NCI-H2196 (cell line): ENCODE data around the gene KRTAP23-1.

Experiments
- DNase-seq: peaks from one replicate; lab custom pipeline; 2025; ENCODE audit not compliant: unreplicated experiment; lab: John Stamatoyannopoulos, UW

The KRTAP23-1 gene, protein sequence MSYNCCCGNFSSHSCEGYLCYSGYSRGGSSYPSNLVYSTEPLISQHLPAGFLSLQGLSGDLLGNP

DNA sequence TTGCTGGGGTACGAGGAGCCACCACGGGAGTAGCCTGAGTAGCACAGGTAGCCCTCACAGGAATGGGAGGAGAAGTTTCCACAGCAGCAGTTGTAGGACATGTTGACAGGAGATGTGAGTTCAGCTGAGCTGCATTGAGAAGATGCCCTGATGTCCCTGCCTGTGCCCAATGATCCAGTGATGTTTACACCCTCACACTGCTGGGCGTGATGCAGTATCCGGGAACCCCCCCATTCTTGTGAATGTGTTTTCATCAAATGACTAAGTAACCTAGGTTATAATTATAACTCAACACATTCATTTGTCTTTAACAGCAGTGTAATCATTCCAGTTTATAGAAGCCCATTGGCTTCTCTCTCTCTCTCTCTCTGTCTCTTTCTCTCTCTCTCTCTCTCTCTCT lies at the start of gene KRTAP23-1:
Gene KRTAP23-1, minus strand, starts transcription at position 101 of the 400 bp plus-strand sequence. Its CDS starts 0 bp downstream, at position 101.
- DNase-seq: no peak

DNA sequence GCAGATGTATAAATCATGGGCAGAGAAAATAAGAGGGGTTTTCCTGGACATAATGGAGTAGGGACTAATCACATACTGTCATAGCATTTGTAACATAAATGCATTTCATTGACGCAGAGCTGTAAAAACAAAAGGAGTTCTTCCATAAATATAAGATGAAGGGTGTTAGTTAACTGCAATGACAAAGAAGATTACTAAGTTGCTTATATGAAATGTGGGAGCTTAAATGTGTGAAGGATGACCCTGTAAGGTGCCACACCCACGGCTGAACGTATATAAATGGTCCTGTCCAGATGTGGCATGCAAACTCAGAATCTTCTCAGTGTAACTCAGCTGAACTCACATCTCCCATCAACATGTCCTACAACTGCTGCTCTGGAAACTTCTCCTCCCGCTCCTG lies 47.3 kb upstream of the KRTAP23-1 start, which contains the start of gene KRTAP13-1:
Gene KRTAP13-1, plus strand, starts transcription at position 301 of the 400 bp plus-strand sequence. Its CDS starts 56 bp downstream, at position 357.
- DNase-seq: no peak

DNA sequence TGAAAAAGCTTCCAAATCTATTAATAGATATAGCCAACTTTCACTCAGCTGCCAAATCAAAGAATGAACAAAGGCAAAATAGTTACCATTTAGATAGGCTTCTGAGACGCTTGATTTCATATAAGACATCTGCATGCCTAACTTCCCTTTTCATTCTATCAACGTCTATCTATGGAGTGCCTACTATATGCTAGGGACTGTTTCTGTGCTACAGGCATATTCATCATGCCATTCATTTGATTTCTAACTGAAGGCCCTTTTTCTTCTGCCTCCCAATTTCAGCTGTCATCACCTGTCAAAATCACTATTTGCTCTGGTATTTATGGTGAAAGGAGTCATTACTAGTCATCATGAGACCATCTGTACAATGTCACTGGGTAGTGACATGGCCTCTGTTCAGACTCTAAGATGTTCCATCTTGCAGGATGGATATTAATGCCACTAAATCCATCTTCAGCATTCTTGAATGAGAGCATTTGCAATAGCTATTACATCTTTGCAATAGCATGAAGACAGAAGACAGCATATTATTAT lies 43.2 kb upstream of the KRTAP23-1 start:
- DNase-seq: no peak

DNA sequence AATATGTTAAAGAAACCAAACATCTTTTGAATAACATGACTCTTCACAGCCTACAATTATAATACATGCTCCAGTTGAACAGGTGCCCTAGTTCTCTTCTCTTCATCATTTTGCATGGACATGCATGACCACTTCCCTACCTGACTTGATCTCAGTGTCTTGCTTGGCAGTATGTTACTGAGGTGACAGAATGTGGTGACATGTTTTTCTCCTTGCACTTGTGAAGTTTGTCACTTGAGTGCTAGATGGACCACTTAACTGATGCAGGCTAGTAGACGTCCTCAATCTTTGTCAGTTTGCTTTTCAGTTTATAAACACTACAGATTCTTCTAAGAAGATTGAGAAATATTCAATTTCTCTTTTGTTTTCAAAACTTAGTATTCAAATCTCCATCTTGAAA lies 33.8 kb upstream of the KRTAP23-1 start:
- DNase-seq: no peak

DNA sequence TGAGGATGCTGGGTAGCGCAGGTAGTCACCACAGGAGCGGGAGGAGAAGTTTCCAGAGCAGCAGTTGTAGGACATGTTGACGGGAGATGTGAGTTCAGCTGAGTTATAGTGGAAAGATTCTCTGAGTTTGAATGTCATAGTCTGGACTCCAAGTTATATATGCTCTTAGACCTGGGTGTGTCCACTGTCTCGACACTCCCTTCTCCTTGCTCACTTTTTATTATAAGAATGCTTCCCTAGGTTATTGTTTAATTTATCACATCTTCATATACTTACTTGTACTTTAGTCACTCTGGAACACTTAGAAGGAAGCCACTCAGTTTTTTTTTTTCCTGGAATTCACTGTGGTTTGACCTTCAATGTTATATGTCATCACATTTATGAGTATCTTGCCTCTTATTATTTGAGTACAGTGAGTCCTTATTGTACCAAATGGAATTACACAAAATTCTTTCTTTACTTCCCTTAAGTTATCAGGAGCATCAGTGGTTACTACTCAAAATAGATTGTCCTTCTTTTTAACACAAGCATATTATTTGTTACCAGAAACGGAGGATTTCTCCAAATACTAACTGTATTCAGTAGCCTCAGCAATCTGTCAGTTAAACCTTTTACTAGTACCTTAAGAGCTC lies 23.8 kb upstream of the KRTAP23-1 start, which contains the start of gene KRTAP13-2:
Gene KRTAP13-2, minus strand, starts transcription at position 133 of the 632 bp plus-strand sequence. Its CDS starts 58 bp downstream, at position 75.
- no peak for DNase-seq

DNA sequence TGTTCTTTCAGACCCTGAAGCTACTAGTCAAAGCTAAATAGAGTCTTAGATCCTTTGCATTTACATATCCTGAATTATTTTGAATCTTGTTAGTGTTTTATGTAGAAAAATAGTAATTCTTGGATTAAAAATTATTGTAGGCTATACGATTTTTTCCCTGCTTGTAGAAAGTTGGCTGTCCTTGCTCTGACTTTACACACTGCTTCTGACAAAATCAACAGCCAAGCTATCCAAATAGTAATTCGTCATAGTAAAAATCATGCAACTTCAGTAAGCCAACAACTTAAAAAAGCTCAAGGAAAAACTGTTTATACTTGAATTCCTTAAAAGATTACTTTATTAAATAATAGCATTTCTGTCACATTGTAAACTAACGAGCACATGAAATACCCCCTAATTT lies 7.5 kb upstream of the KRTAP23-1 start:
- DNase-seq: no peak

DNA sequence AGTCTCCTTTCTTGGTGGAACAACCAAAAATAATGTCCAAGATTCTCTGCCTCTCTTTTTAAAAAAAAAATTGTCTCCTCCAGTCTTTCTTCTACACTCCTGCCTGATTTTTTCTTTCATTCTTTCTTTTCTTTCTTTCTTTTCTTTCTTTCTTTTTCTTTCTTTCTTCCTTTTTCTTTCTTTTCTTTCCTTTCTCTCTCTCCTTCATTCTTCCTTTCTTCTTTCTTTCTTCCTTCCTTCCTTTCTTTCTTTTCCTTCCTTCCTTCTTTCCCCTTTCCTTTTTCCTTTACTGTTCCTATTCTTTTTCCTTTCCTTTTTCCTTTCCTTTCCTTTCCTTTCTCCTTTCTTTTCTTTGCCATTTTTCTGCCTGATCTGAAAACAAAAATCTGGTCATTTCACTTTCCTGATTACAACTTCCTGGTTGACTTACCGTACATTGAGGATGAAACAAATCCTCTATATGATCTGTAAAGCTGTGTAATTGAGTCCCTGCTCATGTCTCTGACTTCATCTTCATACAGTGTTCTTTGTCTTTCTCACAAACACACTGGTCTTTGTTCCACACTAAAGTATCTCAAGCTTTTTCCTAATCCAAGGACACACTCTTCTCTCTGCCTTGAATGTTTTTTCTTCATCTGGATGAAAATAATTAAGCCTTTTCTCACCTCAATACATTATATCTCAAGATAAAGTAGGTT lies 6.1 kb upstream of the KRTAP23-1 start:
- no peak for DNase-seq

DNA sequence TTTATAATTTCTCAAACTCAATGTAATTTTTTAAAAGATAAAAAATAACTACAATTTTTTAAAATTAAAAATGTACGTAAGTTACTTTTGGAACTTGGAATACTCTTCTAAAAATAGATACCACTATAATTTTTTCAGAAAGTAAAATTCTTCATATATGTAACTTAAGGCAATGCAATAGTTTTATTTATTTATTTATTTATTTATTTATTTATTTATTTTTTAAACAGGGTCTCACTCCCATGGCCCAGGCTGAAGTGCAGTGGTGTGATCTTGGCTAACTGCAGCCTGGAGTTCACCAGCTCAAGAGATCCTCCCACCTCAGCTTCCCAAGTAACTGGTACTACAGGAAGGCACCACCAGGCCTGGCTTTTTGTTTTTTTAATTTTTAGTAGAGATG lies 3.1 kb upstream of the KRTAP23-1 start:
- no peak for DNase-seq

DNA sequence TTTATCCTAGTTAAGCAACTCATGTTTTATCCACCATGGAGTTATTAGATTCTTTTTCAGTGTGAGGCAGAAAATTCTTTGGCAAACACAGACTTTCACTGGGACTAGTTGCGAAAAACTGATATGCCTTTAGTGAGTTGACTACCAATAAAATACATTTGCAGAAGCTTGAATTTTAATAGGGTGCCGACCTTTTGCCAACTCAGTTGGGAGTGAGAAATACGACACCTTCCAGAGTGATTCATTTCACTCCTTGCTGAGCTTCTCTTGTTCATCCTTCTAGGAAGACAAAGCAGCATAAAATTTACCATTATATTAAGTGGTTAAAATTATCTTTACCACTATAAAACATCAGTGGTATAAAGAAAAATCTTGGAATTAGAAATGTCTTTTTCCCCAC lies 1.2 kb upstream of the KRTAP23-1 start:
- no peak for DNase-seq

DNA sequence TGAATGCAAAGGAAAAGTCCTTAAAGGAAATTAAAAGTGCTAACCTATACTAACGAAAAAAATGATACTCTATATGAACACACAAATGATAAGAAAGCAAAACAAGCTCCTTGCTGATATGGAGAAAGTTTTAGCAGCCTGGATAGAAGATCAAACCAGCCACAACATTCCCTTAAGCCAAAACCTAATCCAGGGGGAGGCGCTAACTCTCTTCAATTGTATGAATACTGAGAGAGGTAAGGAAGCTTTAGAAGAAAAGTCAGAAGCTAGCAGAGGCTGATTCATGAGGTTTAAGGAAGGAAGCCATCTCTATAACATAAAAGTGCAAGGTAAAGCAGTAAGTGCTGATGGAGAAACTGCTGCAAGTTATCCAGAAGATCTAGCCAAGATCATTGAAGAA lies 3.4 kb downstream of the KRTAP23-1 start:
- no peak for DNase-seq

DNA sequence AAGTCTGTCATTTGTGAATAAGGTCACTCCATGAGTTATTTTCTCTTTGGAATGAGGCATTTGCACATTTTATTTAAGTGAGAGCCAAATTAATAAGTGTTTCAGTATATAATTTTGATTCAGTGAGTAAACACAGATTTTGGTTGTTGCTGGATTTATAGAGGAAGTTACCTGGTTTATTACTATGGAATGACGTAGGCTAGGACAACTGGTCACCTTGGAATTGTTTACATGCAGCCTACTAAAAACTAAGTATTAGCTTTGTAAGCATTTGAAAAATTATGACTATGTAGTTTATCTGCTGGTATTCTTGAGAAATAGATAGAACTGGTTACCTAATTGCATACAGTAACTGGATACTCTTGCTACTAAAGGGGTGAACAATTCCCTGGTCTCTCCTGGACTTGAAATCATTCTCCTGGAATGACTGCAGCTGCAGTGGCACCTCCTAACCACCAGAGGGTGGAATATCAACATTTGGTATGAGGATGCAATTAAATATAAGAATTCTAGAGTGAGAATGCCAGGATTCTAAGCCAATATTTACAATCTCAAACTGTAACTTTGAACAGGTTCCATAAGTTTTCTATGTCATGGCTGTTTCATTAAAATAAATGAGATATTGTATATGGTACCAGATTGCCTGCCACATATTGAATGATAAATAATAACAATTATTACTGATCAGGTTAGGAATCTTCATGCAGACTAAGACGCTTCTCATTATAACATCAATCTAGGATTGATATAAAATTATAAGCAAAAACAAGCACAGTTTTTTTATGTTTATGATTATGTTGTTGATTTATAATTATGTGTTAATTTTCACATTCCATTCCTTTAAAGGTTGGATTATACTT lies 7.5 kb downstream of the KRTAP23-1 start:
- DNase-seq: peak; percentile 13

DNA sequence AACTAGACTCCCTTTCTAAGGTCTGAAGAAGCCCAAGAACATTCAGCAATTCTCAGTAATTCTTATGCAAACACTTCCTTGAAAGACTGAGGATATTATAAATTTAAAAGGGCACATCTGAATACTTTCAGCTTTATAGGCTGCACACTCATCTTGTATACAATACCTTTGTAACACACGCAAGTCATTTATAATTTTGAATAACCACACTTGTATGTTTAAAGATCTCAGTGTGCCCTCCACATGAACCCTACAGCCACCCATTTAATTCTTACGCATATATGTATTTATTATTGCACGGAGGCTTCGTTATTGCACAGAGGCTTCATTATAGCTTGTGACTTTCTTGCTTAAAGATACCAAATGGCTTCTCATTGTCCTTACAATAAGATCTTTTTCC lies 9.7 kb downstream of the KRTAP23-1 start:
- no peak for DNase-seq

DNA sequence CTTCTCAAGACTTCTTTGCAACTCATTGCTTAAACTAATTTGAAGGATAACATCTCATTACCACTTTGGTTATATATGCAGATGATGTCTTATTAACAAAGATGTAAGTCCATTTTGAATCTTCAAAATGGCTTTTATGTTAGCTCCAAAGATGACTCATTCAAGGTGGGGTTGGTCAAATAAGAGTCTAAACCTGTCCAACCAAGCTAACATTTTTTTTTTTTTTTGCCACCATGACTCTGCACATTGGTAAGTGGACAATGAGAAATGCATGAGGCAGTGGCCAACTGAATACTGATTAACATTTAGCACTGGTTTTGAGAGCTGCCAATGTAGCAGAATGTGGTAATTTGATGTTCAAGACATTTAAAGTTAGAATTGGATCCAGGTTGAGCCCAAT lies 10.6 kb downstream of the KRTAP23-1 start:
- DNase-seq: no peak

DNA sequence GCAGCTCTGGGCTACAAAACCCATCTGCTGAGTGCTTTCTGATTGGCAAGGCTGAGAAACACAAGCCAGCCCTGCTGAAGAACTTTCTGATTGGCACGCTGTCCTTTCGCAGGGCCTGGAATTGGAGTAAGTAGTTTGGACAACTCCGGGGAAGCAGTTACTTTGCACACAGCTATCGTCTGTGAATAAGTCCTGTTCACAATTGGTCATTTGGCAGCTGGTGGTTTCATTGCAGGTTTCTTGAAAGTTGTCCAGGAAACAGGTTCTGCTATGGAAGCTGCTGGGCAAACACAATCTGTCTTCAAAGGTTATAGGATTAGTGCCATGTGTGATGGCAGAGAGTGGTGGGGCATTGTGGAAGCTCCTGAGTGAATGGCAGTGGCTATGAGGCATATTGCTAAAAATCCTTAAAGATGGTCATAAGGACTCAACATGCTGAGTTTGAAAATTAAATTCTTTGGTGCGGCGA lies 11.1 kb downstream of the KRTAP23-1 start, which contains the start of gene KRTAP27-1:
Gene KRTAP27-1, minus strand, starts transcription at position 419 of the 469 bp plus-strand sequence. Its CDS starts 26 bp downstream, at position 393.
- no peak for DNase-seq

DNA sequence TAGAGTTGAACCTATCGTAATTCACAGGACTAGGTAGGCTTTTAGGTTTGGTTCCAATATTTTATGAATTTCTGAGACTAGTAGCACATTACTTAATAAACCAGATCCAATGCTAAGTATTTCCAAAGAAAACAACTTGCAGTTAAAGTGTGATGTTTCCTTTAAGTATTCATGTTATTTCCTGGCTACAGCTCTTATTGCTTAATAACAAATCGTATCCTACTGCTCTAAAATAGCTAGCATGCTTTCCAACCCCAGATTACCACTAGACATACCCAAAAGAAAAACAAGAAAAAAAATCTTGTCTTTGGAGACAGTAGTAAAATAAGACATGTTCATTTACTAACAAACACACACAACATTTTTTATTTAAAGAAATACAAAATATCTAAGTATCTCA lies 11.8 kb downstream of the KRTAP23-1 start:
- no peak for DNase-seq

DNA sequence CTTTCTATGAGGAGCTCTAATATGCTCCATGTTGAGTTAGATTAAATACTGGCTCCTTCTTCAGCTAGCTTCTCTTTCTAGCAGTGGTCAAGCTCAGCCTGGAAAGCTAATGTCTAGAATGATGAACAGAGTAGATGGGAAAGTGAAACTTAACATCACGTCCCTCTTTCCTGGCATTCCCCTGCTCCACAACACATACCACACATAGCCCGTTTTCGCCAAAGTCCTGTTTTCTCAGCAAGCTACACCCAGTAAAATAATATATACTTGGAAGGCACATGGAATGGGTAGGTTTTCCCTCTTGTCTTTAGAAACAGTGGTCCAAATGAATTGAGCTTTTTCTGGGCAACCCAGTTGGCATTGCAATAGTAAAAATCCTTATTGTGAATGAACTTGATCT lies 14.7 kb downstream of the KRTAP23-1 start:
- no peak for DNase-seq

DNA sequence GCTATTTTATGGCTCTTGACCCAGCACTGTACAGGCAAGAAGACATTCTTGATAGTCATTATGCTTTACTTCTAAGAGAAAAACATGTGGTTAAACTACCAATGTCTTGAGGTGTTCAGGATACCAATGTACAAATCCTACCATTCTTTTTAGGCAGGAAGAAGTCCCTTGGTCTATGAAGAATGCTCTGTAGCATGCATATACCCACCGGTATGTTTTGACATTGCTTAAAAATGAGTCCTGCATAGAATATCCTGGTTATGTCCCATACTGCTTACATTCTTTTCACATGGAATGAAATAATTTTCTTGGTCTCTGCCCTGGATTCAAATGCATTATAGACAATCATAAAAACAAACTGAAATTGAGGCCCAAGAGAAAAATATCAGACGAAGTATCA lies 15.7 kb downstream of the KRTAP23-1 start:
- DNase-seq: no peak

DNA sequence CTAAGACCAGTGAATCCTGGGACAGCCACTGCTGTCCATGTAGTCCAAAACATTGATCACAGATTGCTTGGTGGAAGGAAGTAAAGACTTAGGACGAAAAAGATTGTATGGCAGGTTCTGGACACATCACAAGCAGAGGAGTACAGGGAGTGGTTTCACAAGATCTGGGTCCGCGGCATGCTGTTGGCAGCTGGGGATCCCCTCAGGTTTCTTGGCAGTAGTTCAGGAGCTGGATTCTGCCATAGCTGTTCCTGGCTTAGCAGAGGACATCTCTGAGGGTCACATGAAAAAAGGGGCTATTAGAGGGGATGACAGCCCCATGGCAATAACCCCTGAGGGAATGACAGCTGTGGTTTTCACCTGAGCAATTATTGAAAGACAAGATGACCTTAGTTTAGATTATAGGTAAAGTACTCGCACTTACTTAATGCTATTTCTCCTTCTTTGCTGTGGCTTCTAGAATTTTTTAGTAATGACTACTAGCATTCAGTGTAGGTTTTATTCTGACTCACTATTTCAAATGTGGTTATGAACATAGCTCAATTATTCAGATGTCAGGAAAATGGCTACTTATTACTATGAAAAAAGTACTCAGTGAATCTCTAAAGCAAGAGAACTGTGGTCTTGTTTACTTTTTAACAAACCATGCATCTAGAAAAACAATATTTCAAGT lies 19.1 kb downstream of the KRTAP23-1 start:
- no peak for DNase-seq

DNA sequence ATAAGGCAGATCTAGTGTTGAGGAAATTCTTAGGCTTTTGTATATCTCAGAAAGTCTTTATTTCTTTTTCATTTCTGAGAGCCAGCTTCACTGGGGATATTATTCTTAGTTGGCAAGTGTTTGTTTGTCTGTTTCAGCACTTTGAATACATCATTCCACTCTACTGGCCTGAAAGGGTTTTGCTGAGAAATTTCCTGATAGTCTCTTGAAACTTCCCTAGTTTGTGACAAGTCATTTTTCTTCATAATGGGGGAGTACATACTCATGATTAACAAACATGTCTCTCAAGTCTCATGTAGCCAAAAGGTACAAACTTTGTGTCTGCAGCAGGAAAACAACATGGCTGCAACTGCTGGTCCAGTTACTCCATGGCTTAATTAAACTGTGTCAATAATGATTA lies 22.0 kb downstream of the KRTAP23-1 start:
- DNase-seq: no peak

DNA sequence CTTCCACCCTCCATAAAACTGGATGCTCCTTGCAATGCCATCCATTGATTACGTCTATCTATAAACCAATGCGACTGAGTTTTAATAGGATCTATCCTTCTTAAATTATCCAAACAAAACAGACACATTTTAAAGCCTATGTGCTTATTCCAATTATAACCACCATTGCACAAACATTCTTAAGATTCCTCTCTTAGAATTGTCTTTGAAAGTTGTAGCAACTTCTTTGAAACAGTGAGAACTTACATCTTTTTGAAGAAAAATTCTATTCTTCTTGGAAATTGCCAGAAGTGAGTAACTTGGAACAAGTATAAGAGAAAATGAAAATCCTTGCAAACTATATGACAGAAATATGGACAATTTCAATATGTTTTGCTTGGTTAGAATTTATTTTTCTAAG lies 28.2 kb downstream of the KRTAP23-1 start, which contains the start of gene KRTAP26-1:
Gene KRTAP26-1, minus strand, starts transcription at position 101 of the 400 bp plus-strand sequence. CDS start 280 bp downstream, outside the sequence.
- DNase-seq: no peak
